ENCODE data around the gene COL19A1. TPM values are rescaled to one million over a fixed set of nuclear protein-coding genes. Genes with fewer than 3 reads are reported as not detected.
A peak's percentile ranks its signal among the peaks of the same experiment; 100 is the strongest.

COL19A1 gene
- total and polyA plus RNA-seq, 2 of the 13 experiments (the other 11 are each of a cell fraction or from before 2014, with no cell fraction given), result not detected

DNA sequence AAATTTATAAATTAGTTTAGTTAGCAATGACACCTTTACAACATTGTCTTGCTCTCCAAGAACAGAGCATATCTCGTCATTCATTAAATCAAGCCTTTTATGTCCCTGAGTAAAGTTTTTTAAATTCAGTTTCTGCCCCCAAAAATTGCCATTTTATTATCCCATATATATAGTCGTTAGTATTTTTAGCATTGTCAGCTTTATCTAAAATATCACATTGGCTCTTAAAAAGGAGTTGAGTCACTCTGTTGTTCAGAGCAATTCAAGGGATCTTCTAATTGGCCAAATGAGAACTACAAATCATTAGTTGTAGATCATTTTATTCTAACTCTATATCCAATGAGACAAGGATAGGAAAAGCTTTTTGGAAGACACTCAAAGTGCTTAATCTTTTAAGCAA, 309.4 kb downstream of the COL19A1 start:
- Histone ChIP-seq H3K4me1 (ENCODE audit: insufficient read depth, low read length) (no peaks in the 10 kb centered on the region), H3K79me2 (ENCODE audit: insufficient read depth, low read length) (no peaks in the 10 kb centered on the region), H3K27ac (ENCODE audit: extremely low read length, insufficient read depth, low read length) (no peak overlapping the region), H3K4me3 (replicated peaks in 1 of 3; ENCODE audit: insufficient read depth in 1 of 3, low read depth in 2 of 3, low read length in 3 of 3) (no peak overlapping the region), H4K20me1 (ENCODE audit: insufficient read depth, low read length) (no peaks in the 10 kb centered on the region), H3K27me3 (ENCODE audit: control insufficient read depth in 1 of 2, insufficient read depth in 2 of 2, low read length in 2 of 2) (no peaks in the 10 kb centered on the region), H3K36me3 (replicated peaks in 1 of 2; ENCODE audit: control insufficient read depth in 1 of 2, insufficient read depth in 2 of 2, low read length in 2 of 2) (no peaks in the 10 kb centered on the region), H2AFZ (ENCODE audit: low read length) (no peak overlapping the region), H3K9ac (ENCODE audit: insufficient read depth, low read depth, low read length) (no peak overlapping the region), H3K4me2 (ENCODE audit: low read depth, low read length) (no peak overlapping the region), H3K9me3 (ENCODE audit: low read length) (no peaks in the 10 kb centered on the region)
- TF ChIP-seq MAFF (IDR thresholded peaks at IDR 0.05; ENCODE audit: low read depth, low read length), result peak; percentile 68; the same call in 1 of the 2 replicates
- no peak for TF ChIP-seq NFKBIZ (CRISPR knock-in tag; IDR thresholded peaks at IDR 0.05)
- TF ChIP-seq, protein P1, sequence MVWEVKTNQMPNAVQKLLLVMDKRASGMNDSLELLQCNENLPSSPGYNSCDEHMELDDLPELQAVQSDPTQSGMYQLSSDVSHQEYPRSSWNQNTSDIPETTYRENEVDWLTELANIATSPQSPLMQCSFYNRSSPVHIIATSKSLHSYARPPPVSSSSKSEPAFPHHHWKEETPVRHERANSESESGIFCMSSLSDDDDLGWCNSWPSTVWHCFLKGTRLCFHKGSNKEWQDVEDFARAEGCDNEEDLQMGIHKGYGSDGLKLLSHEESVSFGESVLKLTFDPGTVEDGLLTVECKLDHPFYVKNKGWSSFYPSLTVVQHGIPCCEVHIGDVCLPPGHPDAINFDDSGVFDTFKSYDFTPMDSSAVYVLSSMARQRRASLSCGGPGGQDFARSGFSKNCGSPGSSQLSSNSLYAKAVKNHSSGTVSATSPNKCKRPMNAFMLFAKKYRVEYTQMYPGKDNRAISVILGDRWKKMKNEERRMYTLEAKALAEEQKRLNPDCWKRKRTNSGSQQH (CRISPR knock-in tag; IDR thresholded peaks at IDR 0.05; ENCODE audit: low read depth), result no peak
- peak; percentile 40 to 79; a peak in 3 of 4 replicates for TF ChIP-seq MAFK (conservative IDR thresholded peaks at IDR 0.05 in 1 of 2, IDR thresholded peaks at IDR 0.05 in 1 of 2; ENCODE audit: low read length in 2 of 2)
- TF ChIP-seq SPEN (CRISPR knock-in tag; IDR thresholded peaks at IDR 0.05; ENCODE audit: low read depth), result no peak
- CTCF ChIA-PET (ENCODE audit: low intra/inter-chr PET ratio, low total read pairs), result no interaction called here
- in situ Hi-C loops (cut with HindIII; ENCODE audit: extremely low pct_ligation_motif_present, low pct_unique_long_range_greater_than_20kb) (no loop called here), intact Hi-C loops (cut with micrococcal nuclease; ENCODE audit: unreplicated experiment) (no loop called here)
- no TSS peak for BruUV-seq (replicated peaks)
- no peak for FAIRE-seq
- DNase-seq (ENCODE audit: low spot score), result no peak
- ATAC-seq, result no peak
- POLR2A ChIA-PET, result no interaction called here
- 0% methylated on average over 2 of the region's 2 CpGs for WGBS (ENCODE audit: low lambda C conversion rate)

DNA sequence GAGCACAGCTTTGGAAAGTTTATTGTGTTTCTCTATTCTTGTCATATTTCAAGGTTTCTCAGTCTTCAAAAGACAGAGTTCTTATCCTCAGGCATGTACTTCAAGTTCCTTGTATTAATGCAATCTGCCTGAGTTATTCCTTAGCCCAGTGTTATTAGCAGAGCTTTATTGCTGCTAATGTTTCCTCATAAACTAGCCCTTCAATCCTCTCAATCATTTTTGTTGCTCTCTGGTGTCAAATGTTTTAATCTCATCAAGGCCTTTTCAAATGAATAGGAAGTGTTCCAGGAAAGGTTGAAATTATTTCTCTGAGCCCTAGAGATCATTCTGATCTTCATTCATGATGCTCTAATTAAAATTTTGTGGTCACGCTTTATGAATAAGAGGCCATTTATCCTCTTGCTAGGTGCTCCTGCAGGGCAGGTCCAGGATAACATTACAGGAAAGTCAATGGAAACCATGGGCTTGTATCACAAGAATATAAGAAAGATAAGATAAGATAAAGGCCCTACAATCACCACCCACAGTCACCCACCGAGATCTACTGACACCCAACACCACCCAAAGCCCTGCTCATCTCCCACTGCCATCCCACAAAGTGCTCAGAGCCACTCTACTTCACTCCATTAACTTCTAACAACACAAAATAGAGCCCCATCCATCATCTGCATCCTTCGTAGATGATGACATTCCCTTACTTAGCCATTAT, 310.6 kb downstream of the COL19A1 start:
- 0% methylated on average over 3 of the region's 3 CpGs for WGBS (ENCODE audit: low lambda C conversion rate)
- FAIRE-seq, result no peak
- intact Hi-C loops (cut with micrococcal nuclease; ENCODE audit: unreplicated experiment) (no loop called here), in situ Hi-C loops (cut with HindIII; ENCODE audit: extremely low pct_ligation_motif_present, low pct_unique_long_range_greater_than_20kb) (no loop called here)
- Histone ChIP-seq H2AFZ (ENCODE audit: low read length) (no peak overlapping the region), H3K79me2 (ENCODE audit: insufficient read depth, low read length) (no peaks in the 10 kb centered on the region), H3K4me3 (replicated peaks in 1 of 3; ENCODE audit: insufficient read depth in 1 of 3, low read depth in 2 of 3, low read length in 3 of 3) (no peak overlapping the region), H3K27ac (ENCODE audit: extremely low read length, insufficient read depth, low read length) (no peak overlapping the region), H3K4me1 (ENCODE audit: insufficient read depth, low read length) (no peaks in the 10 kb centered on the region), H3K9me3 (ENCODE audit: low read length) (no peaks in the 10 kb centered on the region), H3K4me2 (ENCODE audit: low read depth, low read length) (no peak overlapping the region), H3K9ac (ENCODE audit: insufficient read depth, low read depth, low read length) (no peak overlapping the region), H3K27me3 (ENCODE audit: control insufficient read depth in 1 of 2, insufficient read depth in 2 of 2, low read length in 2 of 2) (no peaks in the 10 kb centered on the region), H3K36me3 (replicated peaks in 1 of 2; ENCODE audit: control insufficient read depth in 1 of 2, insufficient read depth in 2 of 2, low read length in 2 of 2) (no peaks in the 10 kb centered on the region), H4K20me1 (ENCODE audit: insufficient read depth, low read length) (no peaks in the 10 kb centered on the region)
- ChIA-PET CTCF (ENCODE audit: low intra/inter-chr PET ratio, low total read pairs) (no interaction called here), POLR2A (no interaction called here)
- no peak for ATAC-seq
- no peak for DNase-seq (ENCODE audit: low spot score)
- no TSS peak for BruUV-seq (replicated peaks)
- no peak for TF ChIP-seq PHB2 (IDR thresholded peaks at IDR 0.05; ENCODE audit: partially characterized antibody)
- no peak for TF ChIP-seq ZKSCAN1 (IDR thresholded peaks at IDR 0.05; ENCODE audit: low read length)
- no peak for TF ChIP-seq DPF2 (CRISPR knock-in tag; IDR thresholded peaks at IDR 0.05; ENCODE audit: borderline replicate concordance, low read depth)
- no peak for TF ChIP-seq ZNF235 (CRISPR knock-in tag; IDR thresholded peaks at IDR 0.05; ENCODE audit: borderline replicate concordance)
- no peak for TF ChIP-seq TRIM24 (CRISPR knock-in tag; IDR thresholded peaks at IDR 0.05)
- TF ChIP-seq MXI1 (IDR thresholded peaks at IDR 0.05; ENCODE audit: borderline replicate concordance, low read depth, low read length), result no peak
- no peak for TF ChIP-seq BORCS8-MEF2B (CRISPR knock-in tag; IDR thresholded peaks at IDR 0.05)
- no peak for TF ChIP-seq ZEB1 (IDR thresholded peaks at IDR 0.05; ENCODE audit: insufficient replicate concordance, low read depth)
